ENCODE data around the gene AKR1C4.

AKR1C4 gene

DNA sequence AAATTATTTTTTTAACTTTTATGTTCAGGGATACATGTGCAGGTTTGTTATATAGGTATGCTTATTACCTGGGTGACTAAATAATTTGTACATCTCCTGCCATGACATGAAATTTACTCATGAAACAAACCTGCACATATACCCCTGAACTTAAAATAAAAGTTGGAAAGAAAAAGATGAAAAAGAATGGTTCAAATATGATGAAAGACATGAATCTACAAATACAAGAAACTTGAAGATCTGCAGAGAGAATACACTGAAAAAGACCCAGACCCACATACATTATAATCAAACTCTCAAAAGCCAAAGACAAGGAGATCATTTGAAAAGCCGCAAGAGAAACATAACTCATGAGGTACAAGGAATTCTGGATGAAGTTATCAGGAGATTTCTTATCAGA is 70.2 kb downstream of the AKR1C4 start:
- TF ChIP-seq ZNF8 (CRISPR knock-in tag; IDR thresholded peaks at IDR 0.05) (no peak), TOX (CRISPR knock-in tag; IDR thresholded peaks at IDR 0.05; ENCODE audit: borderline replicate concordance) (no peak), TCF4 (CRISPR knock-in tag; IDR thresholded peaks at IDR 0.05; ENCODE audit: borderline replicate concordance) (no peak), SNAI2 (CRISPR knock-in tag; IDR thresholded peaks at IDR 0.05) (no peak), OSR1 (CRISPR knock-in tag; IDR thresholded peaks at IDR 0.05) (no peak)
- no peak for ATAC-seq

DNA sequence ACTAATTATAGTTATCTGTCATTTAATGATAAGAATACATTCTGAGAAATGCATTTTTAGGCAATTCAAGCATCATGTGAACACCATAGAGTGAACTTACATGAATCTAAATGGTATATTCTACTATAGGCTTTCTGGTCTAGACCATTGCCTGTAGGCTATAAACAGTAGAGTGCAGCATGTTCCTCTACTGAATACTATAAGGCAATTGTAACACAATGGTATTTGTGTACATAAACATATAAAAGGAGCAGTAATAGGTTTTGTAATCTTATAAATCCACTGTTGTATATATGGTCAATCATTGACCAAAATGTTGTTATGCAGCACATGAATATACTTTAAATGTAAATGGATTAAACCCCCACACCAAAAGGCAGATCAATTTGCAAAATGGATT is 71.6 kb downstream of the AKR1C4 start:
- TF ChIP-seq ISL1 (CRISPR knock-in tag; IDR thresholded peaks at IDR 0.05) (no peak), ZFP3 (CRISPR knock-in tag; IDR thresholded peaks at IDR 0.05) (no peak), BACH2 (CRISPR knock-in tag; IDR thresholded peaks at IDR 0.05; ENCODE audit: borderline replicate concordance) (no peak), ESRRG (CRISPR knock-in tag; IDR thresholded peaks at IDR 0.05) (no peak), ARNTL (CRISPR knock-in tag; IDR thresholded peaks at IDR 0.05; ENCODE audit: borderline replicate concordance, low read depth) (no peak), OSR1 (CRISPR knock-in tag; IDR thresholded peaks at IDR 0.05) (no peak), ZNF565 (CRISPR knock-in tag; conservative IDR thresholded peaks at IDR 0.05; ENCODE audit: low read depth) (no peak), ZFP30 (CRISPR knock-in tag; IDR thresholded peaks at IDR 0.05) (no peak), ZNF8 (CRISPR knock-in tag; IDR thresholded peaks at IDR 0.05) (no peak), SNAI2 (CRISPR knock-in tag; IDR thresholded peaks at IDR 0.05) (no peak), PPARA (CRISPR knock-in tag; IDR thresholded peaks at IDR 0.05; ENCODE audit: borderline replicate concordance) (no peak)
- TF ChIP-seq, protein P1, sequence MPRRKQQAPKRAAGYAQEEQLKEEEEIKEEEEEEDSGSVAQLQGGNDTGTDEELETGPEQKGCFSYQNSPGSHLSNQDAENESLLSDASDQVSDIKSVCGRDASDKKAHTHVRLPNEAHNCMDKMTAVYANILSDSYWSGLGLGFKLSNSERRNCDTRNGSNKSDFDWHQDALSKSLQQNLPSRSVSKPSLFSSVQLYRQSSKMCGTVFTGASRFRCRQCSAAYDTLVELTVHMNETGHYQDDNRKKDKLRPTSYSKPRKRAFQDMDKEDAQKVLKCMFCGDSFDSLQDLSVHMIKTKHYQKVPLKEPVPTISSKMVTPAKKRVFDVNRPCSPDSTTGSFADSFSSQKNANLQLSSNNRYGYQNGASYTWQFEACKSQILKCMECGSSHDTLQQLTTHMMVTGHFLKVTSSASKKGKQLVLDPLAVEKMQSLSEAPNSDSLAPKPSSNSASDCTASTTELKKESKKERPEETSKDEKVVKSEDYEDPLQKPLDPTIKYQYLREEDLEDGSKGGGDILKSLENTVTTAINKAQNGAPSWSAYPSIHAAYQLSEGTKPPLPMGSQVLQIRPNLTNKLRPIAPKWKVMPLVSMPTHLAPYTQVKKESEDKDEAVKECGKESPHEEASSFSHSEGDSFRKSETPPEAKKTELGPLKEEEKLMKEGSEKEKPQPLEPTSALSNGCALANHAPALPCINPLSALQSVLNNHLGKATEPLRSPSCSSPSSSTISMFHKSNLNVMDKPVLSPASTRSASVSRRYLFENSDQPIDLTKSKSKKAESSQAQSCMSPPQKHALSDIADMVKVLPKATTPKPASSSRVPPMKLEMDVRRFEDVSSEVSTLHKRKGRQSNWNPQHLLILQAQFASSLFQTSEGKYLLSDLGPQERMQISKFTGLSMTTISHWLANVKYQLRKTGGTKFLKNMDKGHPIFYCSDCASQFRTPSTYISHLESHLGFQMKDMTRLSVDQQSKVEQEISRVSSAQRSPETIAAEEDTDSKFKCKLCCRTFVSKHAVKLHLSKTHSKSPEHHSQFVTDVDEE (CRISPR knock-in tag; IDR thresholded peaks at IDR 0.05): no peak
- TF ChIP-seq, protein P2, sequence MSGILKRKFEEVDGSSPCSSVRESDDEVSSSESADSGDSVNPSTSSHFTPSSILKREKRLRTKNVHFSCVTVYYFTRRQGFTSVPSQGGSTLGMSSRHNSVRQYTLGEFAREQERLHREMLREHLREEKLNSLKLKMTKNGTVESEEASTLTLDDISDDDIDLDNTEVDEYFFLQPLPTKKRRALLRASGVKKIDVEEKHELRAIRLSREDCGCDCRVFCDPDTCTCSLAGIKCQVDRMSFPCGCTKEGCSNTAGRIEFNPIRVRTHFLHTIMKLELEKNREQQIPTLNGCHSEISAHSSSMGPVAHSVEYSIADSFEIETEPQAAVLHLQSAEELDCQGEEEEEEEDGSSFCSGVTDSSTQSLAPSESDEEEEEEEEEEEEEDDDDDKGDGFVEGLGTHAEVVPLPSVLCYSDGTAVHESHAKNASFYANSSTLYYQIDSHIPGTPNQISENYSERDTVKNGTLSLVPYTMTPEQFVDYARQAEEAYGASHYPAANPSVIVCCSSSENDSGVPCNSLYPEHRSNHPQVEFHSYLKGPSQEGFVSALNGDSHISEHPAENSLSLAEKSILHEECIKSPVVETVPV (CRISPR knock-in tag; IDR thresholded peaks at IDR 0.05): no peak
- no peak for ATAC-seq

All from SK-N-SH treated with all-trans-retinoic acid at 6 μM for 48 hours (cell line).